ENCODE data around the gene LCMT1. TPM values are rescaled to one million over a fixed set of nuclear protein-coding genes. Genes with fewer than 3 reads are reported as not detected.

The LCMT1 gene
- total RNA-seq, 2 experiments from 2014 or later: 37.9 to 41.3 TPM

GRCh38 chr16:25095636-25096035 is 15.9 kb upstream of the LCMT1 start:
- POLR2A ChIA-PET: no interaction called here
- no peak overlapping the region for H3K4me3 Mint-ChIP-seq
- H3K27ac Mint-ChIP-seq: no peak overlapping the region

GRCh38 chr16:25097276-25097975 is 14.1 kb upstream of the LCMT1 start:
- no peak overlapping the region for H3K27ac Mint-ChIP-seq
- H3K4me1 Mint-ChIP-seq (ENCODE audit: low read depth): peaks cover 18% of the 10 kb centered on the region
- no peaks in the 10 kb centered on the region for H3K27me3 Mint-ChIP-seq (ENCODE audit: low read depth)
- ATAC-seq: no peak
- H3K36me3 Mint-ChIP-seq (ENCODE audit: low read depth): peaks cover 5% of the 10 kb centered on the region
- H3K9me3 Mint-ChIP-seq (ENCODE audit: insufficient read depth): no peaks in the 10 kb centered on the region
- ChIA-PET POLR2A (no interaction called here), CTCF (interaction anchor here (0.7 to 1.9 kb wide), 3 partner anchors 11 to 176 kb away, joined by 3 to 4 read pairs (median 4); no protein-coding TSS in a partner anchor)
- no peak for DNase-seq
- H3K4me3 Mint-ChIP-seq: no peak overlapping the region

More at GRCh38 chr16:25095636-25096035, 15.9 kb upstream of the LCMT1 start:
- Mint-ChIP-seq H3K4me1 (ENCODE audit: low read depth) (peaks cover 22% of the 10 kb centered on the region), H3K27me3 (ENCODE audit: low read depth) (no peaks in the 10 kb centered on the region), H3K9me3 (ENCODE audit: insufficient read depth) (no peaks in the 10 kb centered on the region), H3K36me3 (ENCODE audit: low read depth) (peaks cover 5% of the 10 kb centered on the region)
- CTCF ChIA-PET: no interaction called here
- ATAC-seq (no peak), DNase-seq (no peak)

GRCh38 chr16:25100511-25100910 is 11.0 kb upstream of the LCMT1 start:
- Mint-ChIP-seq H3K27me3 (ENCODE audit: low read depth) (no peaks in the 10 kb centered on the region), H3K9me3 (ENCODE audit: insufficient read depth) (no peaks in the 10 kb centered on the region), H3K4me1 (ENCODE audit: low read depth) (peaks cover 3% of the 10 kb centered on the region), H3K36me3 (ENCODE audit: low read depth) (no peaks in the 10 kb centered on the region), H3K27ac (no peak overlapping the region), H3K4me3 (no peak overlapping the region)
- ChIA-PET POLR2A (no interaction called here), CTCF (no interaction called here)
- ATAC-seq (no peak), DNase-seq (no peak)

GRCh38 chr16:25106567-25107465 is 4.7 kb upstream of the LCMT1 start:
- no peaks in the 10 kb centered on the region for H3K9me3 Mint-ChIP-seq (ENCODE audit: insufficient read depth)
- POLR2A ChIA-PET: interaction anchor here (0.5 to 7.9 kb wide), 10 partner anchors 33 to 92 kb away, joined by 3 to 80 read pairs (median 5); partner anchors contain the start of gene ARHGAP17
- CTCF ChIA-PET: interaction anchor here (0.8 to 7.4 kb wide), 11 partner anchors 13 to 201 kb away, joined by 3 to 127 read pairs (median 6); partner anchors contain the start of gene ARHGAP17
- DNase-seq (peak; percentile 86), ATAC-seq (peak; percentile 48)
- H3K4me1 Mint-ChIP-seq (ENCODE audit: low read depth): peaks cover 40% of the 10 kb centered on the region
- peaks cover 7% of the 10 kb centered on the region for H3K36me3 Mint-ChIP-seq (ENCODE audit: low read depth)
- H3K4me3 Mint-ChIP-seq: peak overlapping the region; percentile 88
- H3K27ac Mint-ChIP-seq: peak overlapping the region; percentile 96
- no peaks in the 10 kb centered on the region for H3K27me3 Mint-ChIP-seq (ENCODE audit: low read depth)

- CTCF ChIA-PET: interaction anchor here (1.0 to 7.4 kb wide), 11 partner anchors 13 to 202 kb away, joined by 3 to 127 read pairs (median 4); partner anchors contain the start of gene ARHGAP17
- Mint-ChIP-seq H3K4me1 (ENCODE audit: low read depth) (peaks cover 44% of the 10 kb centered on the region), H3K9me3 (ENCODE audit: insufficient read depth) (no peaks in the 10 kb centered on the region), H3K27ac (peak overlapping the region; percentile 96), H3K4me3 (peak overlapping the region; percentile 88), H3K36me3 (ENCODE audit: low read depth) (peaks cover 7% of the 10 kb centered on the region), H3K27me3 (ENCODE audit: low read depth) (no peaks in the 10 kb centered on the region)
- DNase-seq (no peak), ATAC-seq (no peak)
- POLR2A ChIA-PET: interaction anchor here (0.5 to 7.9 kb wide), 11 partner anchors 16 to 92 kb away, joined by 3 to 80 read pairs (median 4); partner anchors contain the start of gene ARHGAP17
Observed at GRCh38 chr16:25107466-25107792, 4.1 kb upstream of the LCMT1 start.

- POLR2A ChIA-PET: interaction anchor here (1.2 to 7.9 kb wide), 6 partner anchors 17 to 59 kb away, joined by 4 to 80 read pairs (median 18); no protein-coding TSS in a partner anchor
- CTCF ChIA-PET: interaction anchor here (0.6 to 7.4 kb wide), 12 partner anchors 10 to 1650 kb away, joined by 3 to 127 read pairs (median 6); partner anchors contain the start of gene ARHGAP17
- ATAC-seq (no peak), DNase-seq (peak; percentile 71)
- Mint-ChIP-seq H3K4me3 (peak overlapping the region; percentile 88), H3K27ac (peak overlapping the region; percentile 96), H3K36me3 (ENCODE audit: low read depth) (peaks cover 7% of the 10 kb centered on the region), H3K4me1 (ENCODE audit: low read depth) (peaks cover 47% of the 10 kb centered on the region), H3K9me3 (ENCODE audit: insufficient read depth) (no peaks in the 10 kb centered on the region), H3K27me3 (ENCODE audit: low read depth) (no peaks in the 10 kb centered on the region)
Observed at GRCh38 chr16:25108054-25108453, 3.5 kb upstream of the LCMT1 start.

GRCh38 chr16:25109643-25110042 is 1.9 kb upstream of the LCMT1 start:
- Mint-ChIP-seq H3K27me3 (ENCODE audit: low read depth) (no peaks in the 10 kb centered on the region), H3K4me3 (peak overlapping the region; percentile 44), H3K4me1 (ENCODE audit: low read depth) (peaks cover 53% of the 10 kb centered on the region), H3K9me3 (ENCODE audit: insufficient read depth) (no peaks in the 10 kb centered on the region), H3K27ac (no peak overlapping the region), H3K36me3 (ENCODE audit: low read depth) (peaks cover 7% of the 10 kb centered on the region)
- ATAC-seq (no peak), DNase-seq (no peak)
- ChIA-PET CTCF (interaction anchor here (1.2 to 7.4 kb wide), 8 partner anchors 10 to 203 kb away, joined by 4 to 127 read pairs (median 16); no protein-coding TSS in a partner anchor), POLR2A (interaction anchor here (0.5 to 7.9 kb wide), 9 partner anchors 10 to 116 kb away, joined by 3 to 80 read pairs (median 12); partner anchors contain the start of gene ARHGAP17)

- ChIA-PET CTCF (interaction anchor here (1.0 to 7.4 kb wide), 9 partner anchors 17 to 569 kb away, joined by 3 to 127 read pairs (median 11); no protein-coding TSS in a partner anchor), POLR2A (interaction anchor here (0.6 to 7.9 kb wide), 9 partner anchors 9 to 569 kb away, joined by 3 to 80 read pairs (median 7); partner anchors contain the start of gene ARHGAP17)
- peak; percentile 62 for DNase-seq
- H3K9me3 Mint-ChIP-seq (ENCODE audit: insufficient read depth): no peaks in the 10 kb centered on the region
- peaks cover 50% of the 10 kb centered on the region for H3K4me1 Mint-ChIP-seq (ENCODE audit: low read depth)
- peak overlapping the region; percentile 98 for H3K27ac Mint-ChIP-seq
- peaks cover 7% of the 10 kb centered on the region for H3K36me3 Mint-ChIP-seq (ENCODE audit: low read depth)
- peak overlapping the region; percentile 86 for H3K4me3 Mint-ChIP-seq
- no peaks in the 10 kb centered on the region for H3K27me3 Mint-ChIP-seq (ENCODE audit: low read depth)
- no peak for ATAC-seq
Observed at GRCh38 chr16:25110387-25110947, 1.1 kb upstream of the LCMT1 start.

GRCh38 chr16:25114121-25114520 is 2.6 kb downstream of the LCMT1 start:
- Mint-ChIP-seq H3K4me3 (no peak overlapping the region), H3K4me1 (ENCODE audit: low read depth) (peaks cover 24% of the 10 kb centered on the region), H3K9me3 (ENCODE audit: insufficient read depth) (no peaks in the 10 kb centered on the region), H3K36me3 (ENCODE audit: low read depth) (peaks cover 8% of the 10 kb centered on the region), H3K27me3 (ENCODE audit: low read depth) (no peaks in the 10 kb centered on the region), H3K27ac (no peak overlapping the region)
- DNase-seq (no peak), ATAC-seq (no peak)
- POLR2A ChIA-PET: no interaction called here
- CTCF ChIA-PET: interaction anchor here (1.7 kb wide), 1 partner anchor 119 kb away, joined by 4 read pairs; no protein-coding TSS in a partner anchor

- H3K27me3 Mint-ChIP-seq (ENCODE audit: low read depth): no peaks in the 10 kb centered on the region
- no peak overlapping the region for H3K4me3 Mint-ChIP-seq
- CTCF ChIA-PET: interaction anchor here (0.9 to 1.0 kb wide), 2 partner anchors 8 to 114 kb away, joined by 3 to 4 read pairs; no protein-coding TSS in a partner anchor
- ATAC-seq (no peak), DNase-seq (no peak)
- H3K27ac Mint-ChIP-seq: no peak overlapping the region
- peaks cover 3% of the 10 kb centered on the region for H3K4me1 Mint-ChIP-seq (ENCODE audit: low read depth)
- peaks cover 8% of the 10 kb centered on the region for H3K36me3 Mint-ChIP-seq (ENCODE audit: low read depth)
- no peaks in the 10 kb centered on the region for H3K9me3 Mint-ChIP-seq (ENCODE audit: insufficient read depth)
- POLR2A ChIA-PET: interaction anchor here (0.7 to 0.9 kb wide), 2 partner anchors 9 to 56 kb away, joined by 3 read pairs; no protein-coding TSS in a partner anchor
Observed at GRCh38 chr16:25118851-25119578, 7.5 kb downstream of the LCMT1 start.
